Measurements from ENCODE around the gene RPS6KB2. TPM values are rescaled to one million over a fixed set of nuclear protein-coding genes. Genes with fewer than 3 reads are reported as not detected.

RPS6KB2 gene
- polyA plus RNA-seq, 1 donor (not counting 4 experiments of a cell fraction or from before 2014, with no cell fraction given): 61.4 TPM

- Histone ChIP-seq H3K27me3 (ENCODE audit: control insufficient read depth, extremely low read depth, insufficient read depth, low read length) (no peaks in the 10 kb centered on the region), H3K4me2 (ENCODE audit: control insufficient read depth, extremely low read depth, insufficient read depth, low read depth, low read length) (no peak overlapping the region), H3K79me2 (ENCODE audit: control insufficient read depth, insufficient read depth, low read length) (no peaks in the 10 kb centered on the region), H3K9me1 (ENCODE audit: control insufficient read depth, extremely low read depth, insufficient read depth, low read length) (no peaks in the 10 kb centered on the region), H2AFZ (ENCODE audit: control insufficient read depth, low read length) (no peak overlapping the region), H3K36me3 (ENCODE audit: control insufficient read depth in 2 of 2, extremely low read depth in 1 of 2, insufficient read depth in 2 of 2, low read length in 2 of 2) (no peaks in the 10 kb centered on the region), H3K27ac (ENCODE audit: control insufficient read depth, insufficient read depth, low read length) (no peak overlapping the region), H3K4me1 (ENCODE audit: control insufficient read depth, extremely low read depth, insufficient read depth, low read length) (no peaks in the 10 kb centered on the region), H3K9me3 (ENCODE audit: control insufficient read depth, low read depth, low read length) (no peaks in the 10 kb centered on the region), H3K9ac (ENCODE audit: control insufficient read depth, extremely low read depth, insufficient read depth, low read length) (no peak overlapping the region), H3K4me3 (ENCODE audit: control insufficient read depth in 2 of 3, extremely low read depth in 1 of 3, insufficient read depth in 2 of 3, low read depth in 1 of 3, low read length in 3 of 3) (no peak overlapping the region), H4K20me1 (ENCODE audit: control insufficient read depth, extremely low read depth, insufficient read depth, low read length) (no peaks in the 10 kb centered on the region)
- FAIRE-seq: no peak
- TF ChIP-seq CTCF (optimal IDR thresholded peaks at IDR 0.05 in 1 of 3, IDR thresholded peaks at IDR 0.05 in 1 of 3, conservative IDR thresholded peaks at IDR 0.05 in 1 of 3; ENCODE audit: extremely low read depth in 1 of 3, insufficient read depth in 2 of 3, low read length in 3 of 3): no peak
- no peak for TF ChIP-seq EZH2 (IDR thresholded peaks at IDR 0.05; ENCODE audit: low read length)
- dilution Hi-C loops (cut with MboI; ENCODE audit: extremely low pct_ligation_motif_present, low sequenced_read_pairs): no loop called here
- no peak for DNase-seq (ENCODE audit: low read depth, low spot score)
These were observed 19.9 kb downstream of the RPS6KB2 start for GRCh38 chr11:67448220-67448609.

DNA sequence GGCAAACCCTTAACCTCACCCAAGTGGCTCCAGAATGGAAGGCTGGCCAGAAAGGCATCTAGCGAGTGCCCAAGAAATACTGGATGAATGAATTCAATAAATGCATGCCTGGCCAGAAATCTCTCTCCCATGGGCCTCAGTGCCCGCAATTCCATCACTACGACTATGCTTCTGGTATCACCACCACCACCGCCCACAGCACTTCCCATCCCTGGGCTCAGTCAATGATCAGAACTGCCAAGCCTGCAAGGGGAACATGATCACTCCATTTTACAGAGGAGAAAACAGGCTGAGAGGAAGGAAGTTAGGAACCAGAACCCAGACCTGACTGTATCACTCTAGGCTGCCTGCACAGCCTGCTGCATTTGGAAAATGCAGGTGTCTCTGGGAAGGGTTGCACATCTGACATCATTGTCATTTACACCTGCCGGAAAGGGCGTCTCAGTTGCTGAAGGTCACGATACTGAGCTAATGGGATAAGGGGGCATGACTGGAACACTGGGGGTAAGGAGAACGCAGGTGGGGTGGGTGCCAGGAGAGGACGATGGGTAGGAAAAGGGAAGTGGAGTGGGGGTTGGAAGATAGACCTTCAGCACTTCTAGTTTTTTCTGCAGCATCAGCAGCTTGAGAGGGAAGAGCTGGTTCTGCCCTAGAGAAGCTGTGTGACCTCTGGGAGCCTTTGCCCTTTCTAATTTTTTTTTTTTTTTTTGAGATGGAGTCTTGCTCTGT, 21.0 kb downstream of the RPS6KB2 start:
- dilution Hi-C loops (cut with MboI; ENCODE audit: extremely low pct_ligation_motif_present, low sequenced_read_pairs): no loop called here

More for the DNA sequence above, 21.0 kb downstream of the RPS6KB2 start:
- Histone ChIP-seq H3K27ac (ENCODE audit: control insufficient read depth, insufficient read depth, low read length) (no peak overlapping the region), H3K4me1 (ENCODE audit: control insufficient read depth, extremely low read depth, insufficient read depth, low read length) (no peaks in the 10 kb centered on the region), H3K4me2 (ENCODE audit: control insufficient read depth, extremely low read depth, insufficient read depth, low read depth, low read length) (no peak overlapping the region), H2AFZ (ENCODE audit: control insufficient read depth, low read length) (no peak overlapping the region), H3K4me3 (ENCODE audit: control insufficient read depth in 2 of 3, extremely low read depth in 1 of 3, insufficient read depth in 2 of 3, low read depth in 1 of 3, low read length in 3 of 3) (no peak overlapping the region), H3K9ac (ENCODE audit: control insufficient read depth, extremely low read depth, insufficient read depth, low read length) (no peak overlapping the region), H3K27me3 (ENCODE audit: control insufficient read depth, extremely low read depth, insufficient read depth, low read length) (no peaks in the 10 kb centered on the region), H3K9me1 (ENCODE audit: control insufficient read depth, extremely low read depth, insufficient read depth, low read length) (no peaks in the 10 kb centered on the region), H3K36me3 (ENCODE audit: control insufficient read depth in 2 of 2, extremely low read depth in 1 of 2, insufficient read depth in 2 of 2, low read length in 2 of 2) (no peaks in the 10 kb centered on the region), H3K79me2 (ENCODE audit: control insufficient read depth, insufficient read depth, low read length) (no peaks in the 10 kb centered on the region), H4K20me1 (ENCODE audit: control insufficient read depth, extremely low read depth, insufficient read depth, low read length) (no peaks in the 10 kb centered on the region), H3K9me3 (ENCODE audit: control insufficient read depth, low read depth, low read length) (no peaks in the 10 kb centered on the region)
- FAIRE-seq (no peak), DNase-seq (ENCODE audit: low read depth, low spot score) (no peak)
- TF ChIP-seq EZH2 (IDR thresholded peaks at IDR 0.05; ENCODE audit: low read length) (no peak), CTCF (optimal IDR thresholded peaks at IDR 0.05 in 1 of 3, IDR thresholded peaks at IDR 0.05 in 1 of 3, conservative IDR thresholded peaks at IDR 0.05 in 1 of 3; ENCODE audit: extremely low read depth in 1 of 3, insufficient read depth in 2 of 3, low read length in 3 of 3) (no peak)

All from keratinocyte (primary cell).